ENCODE measurements around the gene HOXA13.

The HOXA13 gene

DNA sequence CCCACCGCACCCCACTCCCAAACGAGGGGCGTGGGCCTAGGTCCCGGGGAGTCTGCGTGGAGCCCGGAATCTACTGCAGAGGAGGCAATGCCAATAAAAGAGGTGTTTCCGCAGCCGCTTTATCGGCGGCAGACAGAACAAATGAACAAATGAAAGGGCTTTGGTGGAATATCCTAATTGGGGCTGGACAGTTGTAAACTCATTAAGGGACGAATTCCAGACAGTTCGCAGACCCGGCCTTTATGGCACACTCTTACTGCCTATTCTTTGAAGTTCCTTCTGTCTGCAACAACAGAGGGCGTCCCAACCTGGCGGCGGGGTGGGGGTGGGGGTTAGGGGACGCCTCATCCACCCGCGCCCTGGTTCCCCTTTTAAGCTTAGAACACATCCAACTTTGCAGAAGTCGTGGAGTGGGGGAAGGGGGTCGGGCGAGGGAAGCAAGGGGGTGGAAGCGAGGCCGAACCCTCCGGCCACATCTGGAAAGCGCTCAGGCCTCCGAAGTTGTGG lies 38.6 kb downstream of the HOXA13 start:
- DNase-seq (ENCODE audit: extremely low read depth in 1 of 2, low read depth in 1 of 2): no peak

DNA sequence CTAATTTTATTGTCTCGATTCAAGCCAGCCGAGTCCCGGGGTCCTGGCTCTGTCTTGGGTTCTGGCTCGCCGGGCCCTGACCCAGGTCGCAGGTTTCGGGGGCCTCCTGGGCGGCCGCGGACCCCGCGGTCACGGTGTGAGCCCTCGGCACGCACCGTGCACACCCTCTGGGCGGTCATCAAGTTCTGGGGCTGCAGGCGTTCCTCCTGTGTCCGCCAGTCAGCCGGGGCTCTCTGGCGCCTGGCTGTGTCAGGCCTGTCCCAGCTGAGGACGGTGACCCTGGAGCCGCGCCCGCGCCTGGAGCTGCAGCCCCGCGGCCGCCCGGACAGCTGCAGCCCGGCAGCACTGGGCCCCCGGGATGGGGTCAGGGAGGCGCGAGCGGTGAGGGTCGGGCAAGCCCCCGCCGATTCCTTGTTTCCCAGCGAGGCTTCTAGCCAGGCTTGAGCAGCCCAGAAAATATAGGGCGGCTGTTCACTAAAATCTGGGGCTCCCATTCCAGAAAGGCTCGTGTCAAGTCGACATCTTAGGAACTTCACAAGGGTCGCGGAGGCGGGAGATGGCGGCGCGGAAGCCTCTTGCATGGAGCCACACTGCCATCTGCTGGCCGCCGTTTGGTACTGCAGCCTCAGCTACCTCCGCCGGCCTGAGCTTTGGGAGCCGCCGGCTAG lies 39.2 kb downstream of the HOXA13 start:
- DNase-seq (ENCODE audit: extremely low read depth in 1 of 2, low read depth in 1 of 2): peak; percentile 68 to 81

DNA sequence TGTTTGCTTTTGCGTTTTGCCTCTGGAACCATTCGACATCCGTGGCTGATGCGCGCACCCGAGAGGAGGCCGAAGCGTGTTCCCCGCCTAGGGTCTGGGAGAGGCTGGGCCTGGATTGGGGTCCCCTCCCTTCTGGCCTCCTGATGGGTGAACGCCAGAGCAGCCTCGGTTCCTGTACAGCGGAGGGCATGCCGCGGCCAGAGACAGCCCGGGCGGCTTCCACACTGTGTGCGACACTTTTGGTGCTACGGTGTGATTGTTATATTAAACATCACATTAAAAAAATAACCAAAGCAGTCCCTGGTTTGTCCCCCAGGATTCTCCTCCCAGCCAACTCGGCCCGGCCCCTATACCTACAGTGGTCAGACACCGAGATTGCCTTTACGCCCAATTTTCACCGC lies 39.7 kb downstream of the HOXA13 start:
- no peak for DNase-seq (ENCODE audit: extremely low read depth in 1 of 2, low read depth in 1 of 2)

DNA sequence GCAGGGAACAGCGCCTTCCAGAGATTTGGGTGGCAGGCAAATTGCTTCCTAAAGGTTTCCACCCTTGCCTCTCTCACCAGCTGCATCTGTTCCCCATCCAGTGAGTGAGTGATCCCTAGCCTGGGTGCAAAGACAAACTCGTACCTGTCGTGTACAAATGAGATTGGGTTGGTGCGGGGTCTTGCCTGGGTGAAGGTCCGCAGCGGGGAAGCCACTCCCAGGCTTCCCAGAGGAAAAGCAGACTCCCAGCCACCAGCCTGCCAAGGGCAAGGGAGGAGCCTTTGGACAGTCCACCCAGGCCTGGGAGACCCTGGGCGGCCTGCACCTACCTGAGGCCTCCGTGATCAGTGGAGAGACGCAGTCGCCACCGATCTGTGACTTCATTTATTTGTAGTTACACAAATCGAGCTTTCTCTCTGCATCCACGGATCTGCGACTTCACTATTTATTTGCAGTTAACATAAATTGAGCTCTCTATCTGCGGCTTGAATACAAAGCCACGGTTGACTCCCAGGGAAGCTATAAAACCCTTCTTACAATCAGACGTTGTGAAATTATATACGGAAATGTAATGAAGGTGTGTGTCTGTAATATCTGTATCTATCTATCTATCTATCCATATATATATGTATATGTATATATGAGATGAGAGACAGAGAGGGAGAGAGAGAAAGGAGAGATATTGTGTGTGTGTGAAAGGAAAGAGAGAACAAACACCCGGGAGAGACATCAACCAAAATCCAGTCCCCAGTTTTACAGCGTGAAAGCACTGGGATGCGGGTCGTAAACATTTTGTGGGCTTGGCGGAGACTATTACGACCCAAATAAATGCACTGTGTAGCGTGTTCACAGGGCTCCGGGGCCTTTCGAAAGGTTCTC lies 40.4 kb downstream of the HOXA13 start:
- no peak for DNase-seq (ENCODE audit: extremely low read depth in 1 of 2, low read depth in 1 of 2)

DNA sequence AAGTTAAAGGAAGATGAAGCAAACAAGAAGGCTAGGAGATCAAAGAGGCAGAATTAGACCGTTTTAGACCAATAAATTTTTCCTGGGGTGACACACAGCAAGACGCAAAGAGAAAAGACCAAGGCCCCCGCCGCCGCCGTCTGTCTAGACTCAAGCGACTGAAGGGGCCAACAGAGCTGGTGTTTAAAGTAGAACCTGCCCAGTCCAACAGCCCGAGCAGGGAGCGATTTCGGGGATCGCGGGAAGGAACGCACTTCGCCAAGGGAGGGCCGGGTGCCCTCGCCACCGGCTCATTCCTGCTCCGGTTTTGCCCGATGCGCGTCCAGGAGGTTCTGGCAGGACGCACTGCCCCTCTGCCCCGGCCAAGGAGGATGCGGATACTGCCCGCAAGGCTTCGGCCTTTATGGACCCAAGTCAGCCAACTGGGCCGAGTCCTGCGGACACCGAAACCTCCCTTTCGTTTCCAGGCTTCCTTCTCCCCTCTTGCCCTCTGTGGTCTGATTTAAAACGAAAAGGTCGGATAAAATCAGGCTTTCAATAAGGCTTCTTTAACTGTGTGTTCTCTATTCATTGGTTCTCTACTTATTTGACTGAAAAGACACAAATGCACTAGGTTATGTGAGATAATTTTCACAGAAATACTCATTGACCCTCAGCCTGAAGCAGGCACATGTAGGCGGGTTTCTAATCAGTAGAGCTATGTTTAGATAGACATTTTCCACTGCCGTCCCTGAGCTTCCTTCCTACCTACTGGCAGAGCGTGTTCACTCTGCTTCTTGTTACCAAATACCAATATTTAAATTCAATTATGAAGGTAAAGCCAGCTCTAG lies 41.2 kb downstream of the HOXA13 start:
- DNase-seq (ENCODE audit: extremely low read depth in 1 of 2, low read depth in 1 of 2): no peak

DNA sequence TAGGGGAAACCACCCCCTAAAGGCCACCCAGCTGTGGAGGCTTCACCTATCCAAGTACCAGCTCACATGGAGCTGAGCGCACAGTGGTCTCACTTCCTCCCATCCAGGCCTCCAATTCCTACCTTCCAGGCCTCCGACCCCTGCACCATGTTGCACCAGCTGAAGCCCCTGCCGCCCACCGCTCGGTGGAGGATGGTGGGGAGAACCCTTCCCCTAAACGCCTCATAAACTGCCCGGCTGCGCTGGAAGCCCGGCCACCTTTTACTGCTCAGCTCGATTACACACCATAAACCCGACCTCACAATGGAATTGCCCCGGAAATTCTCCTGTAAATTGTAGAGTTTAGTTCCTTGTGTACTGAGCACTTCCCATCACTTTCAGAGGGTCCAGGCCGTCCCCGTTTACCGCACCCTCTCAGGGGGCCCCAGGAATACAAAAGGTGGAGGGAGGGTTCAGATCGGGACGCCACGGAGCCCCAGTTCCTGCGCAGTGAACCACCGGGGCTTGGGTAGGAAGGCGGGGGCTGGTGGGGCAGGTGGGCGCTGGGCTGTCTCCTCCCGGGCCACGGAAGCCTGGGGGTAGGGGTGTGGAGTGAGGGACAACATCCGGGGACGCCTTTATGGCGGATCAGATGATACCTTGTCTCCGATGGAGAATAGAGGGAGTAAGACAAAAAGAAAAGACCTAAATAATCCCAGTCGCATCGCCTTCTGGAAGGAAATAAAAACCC lies 42.0 kb downstream of the HOXA13 start:
- DNase-seq (ENCODE audit: extremely low read depth in 1 of 2, low read depth in 1 of 2): no peak

DNA sequence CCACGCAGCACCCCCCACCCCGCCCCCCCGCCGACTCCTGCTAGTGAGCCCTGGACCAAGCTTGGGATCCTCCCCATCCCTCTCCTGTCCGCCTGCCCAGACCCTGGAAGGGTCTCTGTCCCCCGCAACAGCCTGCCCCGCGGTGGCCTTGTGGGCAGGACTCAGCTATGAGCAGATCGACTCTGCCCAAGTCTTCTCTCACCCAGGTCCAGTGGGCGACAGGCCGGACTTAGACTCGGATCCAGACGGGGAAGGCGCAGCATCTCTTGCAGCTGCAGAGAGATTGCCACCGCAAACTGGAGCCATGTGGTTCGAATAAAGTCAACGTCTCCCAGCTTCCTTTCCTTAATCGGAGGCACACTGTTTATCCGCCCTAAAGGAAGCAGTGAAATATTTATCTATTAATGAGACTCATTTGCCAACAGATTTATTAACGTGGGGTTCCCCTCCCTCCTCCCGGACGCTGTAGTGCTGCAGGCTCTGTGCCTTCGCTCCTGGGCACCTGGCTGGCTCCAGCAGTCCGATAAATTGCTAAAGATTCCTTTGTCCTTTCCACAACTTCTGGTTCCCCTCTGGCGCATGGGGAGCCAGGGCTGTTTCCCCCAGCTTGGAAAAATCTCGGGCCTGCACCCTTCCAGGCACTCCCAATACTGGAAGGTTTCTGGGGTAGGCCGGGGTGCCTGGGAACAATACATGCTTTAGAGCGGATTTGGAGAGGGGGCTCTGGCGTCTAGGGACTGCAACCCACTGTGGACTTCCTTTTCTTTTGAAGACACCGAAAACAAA lies 42.8 kb downstream of the HOXA13 start:
- DNase-seq (ENCODE audit: extremely low read depth in 1 of 2, low read depth in 1 of 2): no peak

DNA sequence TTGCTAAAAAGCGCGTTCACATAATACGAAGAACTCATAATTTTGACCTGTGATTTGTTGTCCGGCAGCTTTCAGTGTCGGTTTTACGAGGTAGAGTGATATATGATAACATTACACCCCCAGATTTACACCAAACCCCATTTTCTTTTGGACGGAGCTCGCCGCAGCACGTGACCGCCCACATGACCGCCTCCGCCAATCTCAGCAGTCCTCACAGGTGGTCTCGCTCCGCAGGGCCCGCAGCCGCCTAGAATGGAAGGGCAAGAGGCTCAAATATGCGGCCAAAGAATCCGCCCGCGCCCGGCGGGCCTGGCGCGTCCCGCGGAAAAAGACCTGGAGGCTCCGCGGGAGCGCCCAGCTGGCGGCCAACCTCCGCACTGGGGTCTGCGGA lies 43.4 kb downstream of the HOXA13 start, which contains the start of gene HOXA7:
HOXA7 (minus strand) TSS at position 168 of the 391 bp plus-strand sequence; CDS start at position 38, 130 bp downstream.
- DNase-seq (ENCODE audit: extremely low read depth in 1 of 2, low read depth in 1 of 2): no peak

DNA sequence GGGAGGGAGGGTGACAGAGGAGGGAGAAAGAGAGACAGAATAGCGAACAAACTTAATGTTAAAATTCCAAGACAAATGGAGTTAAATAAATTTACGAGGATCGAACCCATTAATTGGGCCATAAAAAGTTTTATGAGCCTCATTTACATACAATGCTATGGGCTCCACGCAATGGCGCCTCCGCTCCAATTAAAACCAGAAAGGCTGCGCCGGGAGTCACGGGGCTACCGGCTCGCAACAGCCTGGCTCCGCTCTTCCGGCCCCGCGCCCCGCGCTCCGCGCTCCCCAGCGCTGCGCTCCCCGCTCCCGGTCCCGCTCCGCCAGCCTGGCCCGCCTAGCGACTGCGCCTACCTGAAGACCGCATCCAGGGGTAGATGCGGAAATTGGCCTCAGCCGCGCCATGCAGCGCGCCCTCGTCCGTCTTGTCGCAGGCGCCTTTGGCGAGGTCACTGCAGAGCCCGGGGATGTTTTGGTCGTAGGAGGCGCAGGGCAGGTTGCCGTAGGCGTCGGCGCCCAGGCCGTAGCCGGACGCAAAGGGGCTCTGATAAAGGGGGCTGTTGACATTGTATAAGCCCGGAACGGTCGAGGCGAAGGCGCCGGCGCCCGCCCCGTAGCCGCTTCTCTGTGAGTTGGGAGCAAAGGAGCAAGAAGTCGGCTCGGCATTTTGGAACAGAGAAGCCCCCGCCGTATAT lies 43.9 kb downstream of the HOXA13 start:
- no peak for DNase-seq (ENCODE audit: extremely low read depth in 1 of 2, low read depth in 1 of 2)

DNA sequence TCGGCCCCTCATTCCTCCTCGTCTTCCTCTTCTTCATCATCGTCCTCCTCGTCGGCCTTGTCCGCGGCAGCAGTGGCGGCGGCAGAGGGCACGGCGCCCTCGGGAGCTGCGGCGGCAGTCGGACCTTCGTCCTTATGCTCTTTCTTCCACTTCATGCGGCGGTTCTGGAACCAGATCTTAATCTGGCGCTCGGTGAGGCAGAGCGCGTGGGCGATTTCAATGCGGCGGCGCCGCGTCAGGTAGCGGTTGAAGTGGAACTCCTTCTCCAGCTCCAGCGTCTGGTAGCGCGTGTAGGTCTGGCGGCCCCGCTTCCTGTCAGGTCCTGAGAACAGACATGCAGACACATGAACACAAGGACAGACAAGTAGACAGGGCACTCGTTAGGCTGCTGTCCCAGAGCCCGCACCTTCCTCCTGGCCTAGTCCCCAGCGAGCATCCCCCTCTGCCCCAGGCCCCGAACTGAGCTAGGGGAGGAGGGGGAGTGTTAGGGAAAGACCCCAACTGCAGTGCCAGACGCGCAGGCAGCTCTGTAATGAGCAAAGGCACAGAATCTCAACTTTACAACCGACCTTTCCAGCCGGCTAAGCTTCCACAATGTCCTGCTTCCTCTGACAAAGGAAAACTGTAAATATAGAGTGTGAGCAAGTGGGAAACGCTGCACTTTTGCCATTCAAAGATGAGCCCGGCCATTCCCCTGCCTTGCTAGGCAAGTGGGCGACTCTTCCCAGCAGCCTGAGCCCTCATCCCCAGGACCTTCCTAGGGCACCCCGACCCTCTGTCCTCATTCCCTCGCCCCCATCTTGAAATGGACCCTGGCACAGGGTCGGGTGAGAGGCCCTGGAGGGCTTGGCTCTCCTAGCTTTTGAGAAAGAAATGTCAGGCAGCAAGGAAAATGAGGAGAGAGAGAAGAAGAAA lies 44.7 kb downstream of the HOXA13 start:
- DNase-seq (ENCODE audit: extremely low read depth in 1 of 2, low read depth in 1 of 2): no peak

DNA sequence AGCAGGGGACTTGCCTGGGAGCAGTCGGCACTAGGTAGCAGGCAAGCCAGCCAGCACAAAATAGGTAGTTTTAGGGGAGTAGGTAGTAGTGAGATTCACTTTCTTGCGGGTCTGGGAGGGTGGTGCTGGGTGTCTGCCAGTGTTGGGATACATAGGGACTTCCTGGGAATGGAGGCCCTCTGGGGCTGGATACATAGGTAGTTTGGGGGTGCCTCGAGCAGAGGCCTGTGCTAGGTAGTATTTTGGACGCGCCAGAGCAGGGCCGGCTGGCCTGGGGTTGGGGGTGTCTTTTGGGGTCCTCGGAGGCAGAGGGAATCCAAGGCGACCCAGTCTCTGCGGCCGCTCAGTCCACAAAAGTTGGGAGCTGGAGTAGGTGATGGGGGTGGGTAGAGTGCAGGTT lies 45.5 kb downstream of the HOXA13 start:
- DNase-seq (ENCODE audit: extremely low read depth in 1 of 2, low read depth in 1 of 2): no peak

DNA sequence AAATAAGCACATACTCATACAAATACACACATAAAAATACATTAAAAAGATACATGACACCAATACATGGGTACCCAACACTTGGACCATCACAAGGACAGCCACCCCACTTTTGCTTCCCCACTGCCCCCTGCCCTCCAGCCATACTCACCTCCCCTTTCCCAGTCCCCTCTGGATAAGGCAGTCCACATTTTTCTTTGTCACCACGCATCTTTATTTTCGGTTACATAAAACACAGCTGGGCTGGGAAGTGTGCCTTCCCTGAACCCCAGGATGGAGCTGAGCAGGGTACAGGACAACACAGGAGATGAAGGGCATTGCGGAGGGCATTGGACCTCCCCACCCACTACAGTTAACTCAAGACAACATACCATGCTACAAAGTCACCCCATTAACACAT lies 46.4 kb downstream of the HOXA13 start:
- DNase-seq (ENCODE audit: extremely low read depth in 1 of 2, low read depth in 1 of 2): no peak

DNA sequence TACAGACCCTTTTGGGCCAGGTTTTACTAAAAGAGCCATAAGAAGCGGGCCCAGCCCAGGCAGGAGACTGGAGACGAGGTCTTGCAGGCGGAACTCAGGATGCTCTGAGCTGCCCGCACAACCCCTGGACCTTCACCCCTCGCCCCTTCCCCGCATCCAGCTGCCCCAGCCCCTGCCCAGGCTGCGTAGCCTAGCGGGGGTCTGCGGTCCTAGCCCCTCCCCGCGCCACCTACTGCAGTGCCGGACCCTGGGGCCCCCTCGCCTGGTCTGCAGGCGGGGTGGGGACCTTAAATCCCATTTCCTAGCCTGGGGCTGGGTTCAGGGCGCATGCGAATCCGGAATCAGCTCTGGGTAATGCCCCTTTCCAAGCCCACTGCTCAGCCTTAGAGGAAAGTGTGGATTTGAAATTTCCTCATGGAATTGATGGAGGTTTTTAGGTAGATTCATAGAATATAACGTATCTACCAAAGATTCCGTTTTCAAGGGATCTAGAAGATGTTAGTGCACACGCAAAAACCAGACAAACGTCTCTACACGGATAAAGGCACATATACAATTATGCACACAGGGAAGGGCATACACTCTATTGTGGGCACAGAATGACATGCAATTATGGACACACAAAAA lies 47.0 kb downstream of the HOXA13 start:
- DNase-seq (ENCODE audit: extremely low read depth in 1 of 2, low read depth in 1 of 2): no peak

DNA sequence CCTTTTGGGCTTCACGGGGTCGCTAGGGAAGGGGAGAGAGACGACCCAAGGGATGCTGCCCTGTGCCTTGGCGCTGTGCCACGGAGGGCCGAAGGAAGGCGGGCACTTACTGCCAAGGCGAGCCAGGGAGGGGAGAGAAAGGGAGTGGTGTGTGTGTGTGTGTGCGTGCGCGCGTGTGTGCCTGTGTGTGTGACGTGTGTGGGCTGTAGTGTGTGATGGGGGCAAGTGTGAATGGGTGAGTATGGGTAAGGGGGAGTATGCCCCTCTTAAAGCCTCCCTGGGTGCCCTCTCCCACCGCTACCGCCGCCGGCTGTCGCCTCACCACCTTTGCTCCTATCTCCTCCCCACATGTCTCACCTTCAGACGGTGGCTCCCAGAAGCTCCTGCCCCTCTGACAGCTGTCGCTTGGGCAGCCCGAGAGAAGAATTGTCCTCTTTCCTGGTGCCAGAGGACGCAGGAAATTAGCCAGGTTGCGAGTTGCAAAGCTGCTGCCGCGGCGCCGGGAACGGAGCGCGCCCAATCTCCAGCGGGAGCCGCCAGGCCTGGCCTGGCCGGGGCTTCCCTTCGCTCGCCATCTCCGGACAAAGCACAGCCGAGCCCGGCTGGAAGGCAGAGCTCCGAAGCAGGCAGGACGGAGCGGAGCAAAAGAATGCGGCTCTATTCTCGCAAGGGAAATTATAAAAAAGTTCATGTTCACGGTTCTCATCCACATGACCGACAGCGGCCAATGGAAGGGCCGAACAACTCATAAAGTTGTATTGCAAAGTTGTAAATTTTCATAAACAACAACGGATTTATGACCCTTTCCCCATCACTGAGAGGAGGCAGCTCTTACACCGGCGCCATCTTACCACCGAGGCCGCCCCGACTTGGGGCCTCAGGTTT lies 47.7 kb downstream of the HOXA13 start, which contains the start of gene HOXA3:
HOXA3 (minus strand) TSS at position 653 of the 885 bp plus-strand sequence. CDS start 41,943 bp downstream, outside the sequence.
- DNase-seq (ENCODE audit: extremely low read depth in 1 of 2, low read depth in 1 of 2): no peak

DNA sequence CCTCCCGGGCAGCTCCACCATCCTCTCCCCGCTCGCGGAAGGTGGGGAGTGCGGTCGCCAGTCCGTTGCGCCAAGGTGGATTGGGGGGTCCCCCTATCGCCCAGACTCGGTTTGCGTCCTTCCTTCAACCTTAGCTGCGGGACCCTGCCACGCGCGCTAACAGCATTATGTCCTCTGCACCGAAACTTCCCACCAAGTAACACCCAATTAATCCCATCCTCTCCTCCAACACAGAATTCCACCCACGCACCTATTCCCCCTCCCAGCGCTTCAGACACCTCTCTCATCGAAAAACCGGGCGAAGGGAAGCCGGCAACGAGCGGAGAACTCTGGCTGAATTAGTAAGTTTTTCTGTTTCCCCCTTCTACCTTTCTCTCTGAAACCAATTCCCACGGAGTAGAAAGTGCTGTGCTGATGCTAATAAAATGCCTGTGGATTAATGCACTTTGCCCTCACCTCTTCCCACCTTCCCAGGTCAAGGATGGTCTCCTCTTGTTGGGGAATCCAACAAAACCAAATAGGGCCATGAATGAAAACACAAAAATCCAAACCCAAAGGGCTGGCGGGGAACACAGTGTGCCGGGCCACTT lies 48.5 kb downstream of the HOXA13 start:
- DNase-seq (ENCODE audit: extremely low read depth in 1 of 2, low read depth in 1 of 2): no peak

All from activated CD8-positive, alpha-beta memory T cell treated with anti-CD3 and anti-CD28 coated beads for 1 hour (primary cell).